ENCODE data around the gene LRRC41.
"Not testable (repeated sequence)": the region's sequence is repeated elsewhere in the genome, so short reads cannot be mapped to it uniquely, and the experiment has no call there.

The LRRC41 gene

GRCh38 chr1:46341222-46342083 is 38.0 kb upstream of the LRRC41 start:
- H3K4me1 ChIP-seq (ENCODE audit: low read depth, poor library complexity, severe bottlenecking): peaks cover 21% of the 10 kb centered on the region
- peak overlapping the region; percentile 29; the same call in 1 of the 2 replicates for H3K4me2 ChIP-seq
- H3K27me3 ChIP-seq (ENCODE audit: insufficient read depth, low read depth): no peaks in the 10 kb centered on the region
- H3K36me3 ChIP-seq (ENCODE audit: insufficient read depth): no peaks in the 10 kb centered on the region
- TF ChIP-seq, protein P1, sequence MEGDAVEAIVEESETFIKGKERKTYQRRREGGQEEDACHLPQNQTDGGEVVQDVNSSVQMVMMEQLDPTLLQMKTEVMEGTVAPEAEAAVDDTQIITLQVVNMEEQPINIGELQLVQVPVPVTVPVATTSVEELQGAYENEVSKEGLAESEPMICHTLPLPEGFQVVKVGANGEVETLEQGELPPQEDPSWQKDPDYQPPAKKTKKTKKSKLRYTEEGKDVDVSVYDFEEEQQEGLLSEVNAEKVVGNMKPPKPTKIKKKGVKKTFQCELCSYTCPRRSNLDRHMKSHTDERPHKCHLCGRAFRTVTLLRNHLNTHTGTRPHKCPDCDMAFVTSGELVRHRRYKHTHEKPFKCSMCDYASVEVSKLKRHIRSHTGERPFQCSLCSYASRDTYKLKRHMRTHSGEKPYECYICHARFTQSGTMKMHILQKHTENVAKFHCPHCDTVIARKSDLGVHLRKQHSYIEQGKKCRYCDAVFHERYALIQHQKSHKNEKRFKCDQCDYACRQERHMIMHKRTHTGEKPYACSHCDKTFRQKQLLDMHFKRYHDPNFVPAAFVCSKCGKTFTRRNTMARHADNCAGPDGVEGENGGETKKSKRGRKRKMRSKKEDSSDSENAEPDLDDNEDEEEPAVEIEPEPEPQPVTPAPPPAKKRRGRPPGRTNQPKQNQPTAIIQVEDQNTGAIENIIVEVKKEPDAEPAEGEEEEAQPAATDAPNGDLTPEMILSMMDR (conservative IDR thresholded peaks at IDR 0.05; ENCODE audit: low read depth, low read length): no peak
- no peaks in the 10 kb centered on the region for H3K79me2 ChIP-seq (ENCODE audit: insufficient read depth, low read depth)
- H2AFZ ChIP-seq (ENCODE audit: low read depth): peak overlapping the region; percentile 74; the same call in 1 of the 2 replicates
- no peak overlapping the region for H3K9ac ChIP-seq
- H3K27ac ChIP-seq: peak overlapping the region; percentile 72; the same call in 1 of the 2 replicates
- no peaks in the 10 kb centered on the region for H4K20me1 ChIP-seq (ENCODE audit: insufficient read depth)
- no peak overlapping the region for H3K4me3 ChIP-seq (IDR thresholded peaks at IDR 0.05; ENCODE audit: insufficient read depth, low read depth, low read length)

DNA sequence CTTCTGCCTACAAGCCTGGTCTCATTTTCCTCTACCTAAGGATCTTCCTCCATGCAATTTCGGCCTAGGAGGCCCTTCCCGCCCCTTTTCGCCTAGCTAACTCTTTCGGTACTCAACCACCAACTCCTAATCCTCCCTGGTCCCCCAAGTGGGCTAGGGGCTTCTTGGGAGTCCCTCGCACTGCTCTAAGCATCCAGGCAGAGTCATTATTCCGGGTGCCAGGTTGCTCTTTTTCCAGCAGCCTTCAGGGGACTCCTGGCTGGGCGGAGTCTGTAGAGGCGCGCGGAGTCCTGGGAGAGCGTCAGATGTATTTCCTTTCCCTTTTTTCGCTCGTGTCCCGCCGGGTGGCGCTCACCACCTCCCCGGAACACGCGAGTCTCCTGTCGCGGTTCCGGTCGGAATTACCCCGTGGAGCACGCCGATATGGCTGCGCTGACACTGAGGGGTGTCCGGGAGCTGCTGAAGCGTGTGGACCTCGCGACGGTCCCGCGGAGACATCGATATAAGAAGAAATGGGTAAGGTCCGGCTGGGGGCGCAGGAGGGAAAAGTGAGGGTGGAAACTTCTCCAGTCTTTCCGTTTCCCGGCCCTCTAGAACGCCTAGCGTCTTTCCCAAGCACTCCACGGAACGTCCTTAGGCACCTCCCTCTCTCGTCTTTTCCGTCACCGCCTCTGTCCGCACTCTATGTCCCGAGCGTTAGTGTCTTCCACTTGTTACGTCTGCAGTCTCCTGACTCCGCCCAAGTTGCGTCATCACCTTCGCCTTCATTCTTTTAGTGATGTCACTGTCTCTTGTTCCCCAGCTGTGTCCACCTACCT is 37.2 kb upstream of the LRRC41 start, which contains the start of gene NSUN4:
TSS of gene NSUN4 (plus strand) at position 404 of the 818 bp plus-strand sequence. CDS start at position 424, 20 bp downstream.
- H3K79me2 ChIP-seq (ENCODE audit: insufficient read depth, low read depth): no peaks in the 10 kb centered on the region
- H3K4me1 ChIP-seq (ENCODE audit: low read depth, poor library complexity, severe bottlenecking): peaks cover 21% of the 10 kb centered on the region
- H3K4me3 ChIP-seq (IDR thresholded peaks at IDR 0.05; ENCODE audit: insufficient read depth, low read depth, low read length): peak within 1 kb of the TSS; percentile 14
- no peaks in the 10 kb centered on the region for H4K20me1 ChIP-seq (ENCODE audit: insufficient read depth)
- no peaks in the 10 kb centered on the region for H3K36me3 ChIP-seq (ENCODE audit: insufficient read depth)
- H2AFZ ChIP-seq (ENCODE audit: low read depth): peak within 1 kb of the TSS; percentile 74
- TF ChIP-seq, protein P1 (conservative IDR thresholded peaks at IDR 0.05; ENCODE audit: low read depth, low read length): peak; percentile 46; the same call in 1 of the 2 replicates
- H3K9ac ChIP-seq: peak within 1 kb of the TSS; percentile 82
- H3K27me3 ChIP-seq (ENCODE audit: insufficient read depth, low read depth): no peaks in the 10 kb centered on the region
- H3K4me2 ChIP-seq: peak within 1 kb of the TSS; percentile 52; the same call in 1 of the 2 replicates
- H3K27ac ChIP-seq: peak within 1 kb of the TSS; percentile 72

- H3K27ac ChIP-seq; H4K20me1 ChIP-seq (ENCODE audit: insufficient read depth); H2AFZ ChIP-seq (ENCODE audit: low read depth); H3K4me3 ChIP-seq (IDR thresholded peaks at IDR 0.05; ENCODE audit: insufficient read depth, low read depth, low read length); H3K9ac ChIP-seq; H3K36me3 ChIP-seq (ENCODE audit: insufficient read depth); H3K4me2 ChIP-seq; H3K27me3 ChIP-seq (ENCODE audit: insufficient read depth, low read depth); H3K79me2 ChIP-seq (ENCODE audit: insufficient read depth, low read depth): not testable (repeated sequence)
- peaks cover 19% of the 10 kb centered on the region for H3K4me1 ChIP-seq (ENCODE audit: low read depth, poor library complexity, severe bottlenecking)
Measured at GRCh38 chr1:46337409-46337808, 34.0 kb upstream of the LRRC41 start.

GRCh38 chr1:46335081-46335480 is 31.7 kb upstream of the LRRC41 start:
- Histone ChIP-seq H3K4me3 (IDR thresholded peaks at IDR 0.05; ENCODE audit: insufficient read depth, low read depth, low read length) (no peak overlapping the region), H3K27ac (no peak overlapping the region), H2AFZ (ENCODE audit: low read depth) (no peak overlapping the region), H3K9ac (no peak overlapping the region), H3K27me3 (ENCODE audit: insufficient read depth, low read depth) (no peaks in the 10 kb centered on the region), H3K4me2 (no peak overlapping the region), H3K4me1 (ENCODE audit: low read depth, poor library complexity, severe bottlenecking) (peaks cover 8% of the 10 kb centered on the region), H4K20me1 (ENCODE audit: insufficient read depth) (no peaks in the 10 kb centered on the region), H3K36me3 (ENCODE audit: insufficient read depth) (no peaks in the 10 kb centered on the region), H3K79me2 (ENCODE audit: insufficient read depth, low read depth) (no peaks in the 10 kb centered on the region)
- TF ChIP-seq, protein P1 (conservative IDR thresholded peaks at IDR 0.05; ENCODE audit: low read depth, low read length): no peak
